HG03571 (cell line): ENCODE data around the gene IFT88.
"Not testable (repeated sequence)": the region's sequence is repeated elsewhere in the genome, so short reads cannot be mapped to it uniquely, and the experiment has no call there.

Experiments used
- ATAC-seq: cut with Tn5 transposase; IDR thresholded peaks from one replicate; pipeline ENCODE4 v1.9.1; 2021; ENCODE audit not compliant: unreplicated experiment

Gene IFT88

DNA sequence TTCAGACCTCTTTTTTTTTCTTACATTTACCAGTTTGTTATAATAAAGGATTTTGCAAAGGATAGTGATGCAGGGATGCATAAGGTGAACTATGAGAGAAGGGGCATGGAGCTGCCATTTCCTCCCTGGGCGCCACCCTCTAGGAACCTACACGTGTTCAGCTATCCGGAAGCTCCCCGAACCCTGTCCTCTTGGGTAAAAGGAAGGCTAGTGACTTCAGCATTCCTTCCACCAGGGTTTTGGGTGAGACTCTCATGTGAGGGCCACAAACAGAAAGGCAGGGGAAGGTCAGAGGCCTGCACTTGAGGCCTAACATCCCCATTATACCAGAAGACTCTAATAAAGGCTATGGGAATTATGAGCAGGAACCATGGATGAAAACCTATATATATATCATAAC lies 57.3 kb downstream of the IFT88 start:
- ATAC-seq, result no peak

DNA sequence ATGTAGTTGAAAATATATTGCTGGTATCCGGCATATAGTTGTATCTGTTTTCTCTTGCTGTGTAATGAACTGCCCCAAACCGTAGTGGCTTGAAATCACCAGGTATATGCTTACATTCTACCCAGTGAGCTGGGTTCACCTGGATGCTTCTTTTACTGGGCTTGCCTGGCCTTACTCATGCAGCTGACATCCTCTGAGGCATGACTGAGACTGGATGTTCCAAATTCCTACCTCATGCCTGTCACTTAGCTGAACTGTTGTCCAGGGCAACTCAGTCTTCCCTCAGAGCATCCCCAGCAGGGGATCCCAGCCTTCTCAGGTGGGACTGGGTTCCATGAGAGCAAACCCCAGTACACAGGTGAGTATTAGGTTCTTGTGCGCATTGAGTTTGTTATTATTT lies 66.8 kb downstream of the IFT88 start:
- ATAC-seq, result no peak

DNA sequence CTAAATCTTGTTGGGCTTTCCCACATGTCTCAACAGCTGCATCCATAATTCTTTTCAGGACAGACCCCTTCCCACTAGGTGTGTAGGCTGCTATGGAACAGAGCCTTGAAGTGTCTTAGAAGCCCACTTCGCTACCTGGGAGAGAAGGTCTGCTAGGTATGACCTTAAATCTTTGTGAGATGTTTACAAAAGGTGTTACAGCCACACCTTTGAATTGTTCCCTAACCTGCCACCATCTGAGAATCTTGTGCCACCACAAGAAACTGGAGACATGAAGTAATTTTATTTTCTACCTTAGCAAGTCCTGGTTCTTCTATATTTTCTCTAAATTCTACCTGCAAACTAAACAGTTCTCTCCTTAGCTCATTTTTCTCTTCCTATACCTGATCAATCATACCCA lies 69.1 kb downstream of the IFT88 start:
- ATAC-seq, result no peak

DNA sequence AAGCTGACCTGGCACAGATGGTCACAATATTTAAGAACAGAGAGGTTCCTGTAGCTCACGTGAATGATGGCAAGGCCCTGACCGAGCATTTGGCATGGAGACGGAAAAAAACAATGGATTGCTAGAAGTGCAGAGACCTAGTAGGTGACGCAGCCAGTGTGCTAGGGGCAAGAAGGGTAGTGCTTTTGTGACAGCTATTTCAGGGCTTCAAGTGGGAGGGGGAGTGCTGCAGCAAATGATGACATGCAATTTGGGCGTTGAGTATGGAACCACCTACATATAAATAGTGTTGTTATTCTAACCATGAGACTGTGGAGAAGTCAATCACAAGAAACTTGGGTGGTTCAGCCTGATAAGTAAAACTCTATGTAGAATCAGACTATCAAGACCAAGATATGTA lies 70.9 kb downstream of the IFT88 start:
- ATAC-seq, result no peak

DNA sequence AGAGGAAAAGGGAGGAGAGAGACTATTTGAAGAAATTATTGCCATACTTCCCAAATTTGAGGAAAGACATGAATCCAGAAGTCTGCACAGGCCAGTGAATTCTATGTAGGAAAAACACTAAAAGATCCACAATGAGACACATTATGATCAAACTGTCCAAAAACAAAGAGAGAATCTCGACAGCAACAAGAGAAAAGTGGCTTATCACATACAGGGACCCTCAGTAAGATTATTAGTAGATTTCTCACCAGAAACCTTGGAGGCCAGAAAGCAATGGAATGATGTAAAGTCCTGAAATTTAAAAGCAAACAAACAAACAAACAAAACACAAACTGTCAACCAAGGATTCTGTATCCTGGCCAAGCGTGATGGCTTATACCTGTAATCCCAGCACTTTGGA lies 80.8 kb downstream of the IFT88 start:
- no peak for ATAC-seq

DNA sequence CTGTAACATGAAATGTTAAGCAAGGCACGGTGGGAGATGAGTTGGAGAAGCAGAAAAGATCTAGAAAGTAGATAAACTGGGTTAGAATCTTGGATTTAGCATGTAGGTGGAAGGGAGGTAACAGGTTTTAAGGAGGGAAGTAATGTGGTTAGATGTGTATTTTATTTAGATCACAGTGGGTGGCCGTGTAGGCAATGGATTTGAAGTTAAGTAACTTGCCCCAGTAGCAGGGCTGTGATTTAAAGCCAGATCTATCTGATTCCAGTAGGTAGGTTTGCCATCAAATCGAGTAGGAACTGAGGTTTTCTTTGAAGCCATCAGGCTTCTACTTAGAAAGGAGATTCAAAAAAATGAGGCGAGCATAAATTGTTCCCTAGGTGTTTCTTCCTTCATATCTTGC lies 86.0 kb downstream of the IFT88 start:
- no peak for ATAC-seq

DNA sequence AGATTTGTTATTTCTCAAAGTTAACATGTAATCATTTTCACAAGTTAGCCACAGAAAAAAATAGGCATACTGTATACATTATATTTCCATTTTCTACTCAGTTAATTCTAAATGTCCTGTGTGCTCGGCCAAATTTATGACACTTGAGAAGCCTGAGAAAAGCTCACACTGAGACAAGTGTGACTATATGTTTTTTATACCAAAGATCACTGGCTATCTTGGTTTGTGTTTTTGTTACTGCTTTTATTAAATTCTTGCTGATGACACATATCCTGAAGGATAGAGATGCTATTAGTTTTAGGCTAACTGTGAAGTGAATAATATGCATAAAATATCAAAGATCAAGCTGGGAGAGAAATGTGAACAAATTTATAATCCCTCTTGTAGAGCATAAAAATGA lies 87.2 kb downstream of the IFT88 start:
- ATAC-seq, result no peak

DNA sequence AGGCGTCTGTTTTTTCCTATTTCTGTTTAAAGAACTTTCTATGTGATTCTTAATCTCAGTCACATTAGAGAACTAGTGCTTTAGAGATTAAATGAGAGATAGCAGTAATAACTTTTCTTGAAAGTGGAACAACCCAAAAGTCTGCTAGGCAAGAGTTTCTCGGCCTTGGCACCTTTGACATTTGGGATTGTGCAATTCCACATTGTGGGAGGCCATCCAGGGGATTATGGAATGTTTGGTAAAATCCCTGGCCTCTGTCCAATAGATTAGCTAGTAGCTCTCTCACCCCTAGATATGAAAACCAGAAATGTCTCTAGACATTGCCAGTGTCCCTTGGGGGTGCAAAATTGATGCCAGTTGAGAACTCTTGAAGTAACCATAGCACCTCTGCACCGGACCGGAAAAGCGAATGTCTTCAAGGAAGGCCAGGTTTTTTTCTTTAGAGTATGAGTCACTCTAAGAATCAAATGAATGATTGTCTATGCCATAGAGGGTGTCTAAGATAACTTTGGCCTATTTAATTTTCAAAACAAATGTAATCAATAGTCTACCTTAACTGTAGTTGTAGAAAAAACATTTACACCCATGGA lies 91.6 kb downstream of the IFT88 start:
- ATAC-seq, result no peak

DNA sequence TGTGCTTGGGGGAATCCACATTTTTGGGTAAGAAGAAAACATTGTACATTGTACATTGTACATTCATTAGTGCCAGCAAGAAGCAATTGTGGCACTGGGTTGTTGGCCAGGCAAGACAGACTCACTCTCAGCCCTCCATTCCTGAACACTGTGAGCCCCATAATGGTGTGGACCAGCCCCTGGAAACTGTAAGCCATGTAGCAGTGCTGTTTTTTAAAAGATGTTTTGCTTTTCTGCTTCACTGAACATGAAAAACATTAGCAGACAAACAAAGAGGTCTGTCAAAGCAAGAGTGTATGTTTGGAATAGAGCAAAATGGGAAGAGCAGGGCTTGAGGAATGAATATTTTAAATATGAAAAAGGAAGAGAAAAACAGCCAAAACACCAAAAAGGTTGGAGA lies 97.4 kb downstream of the IFT88 start:
- ATAC-seq, result no peak

DNA sequence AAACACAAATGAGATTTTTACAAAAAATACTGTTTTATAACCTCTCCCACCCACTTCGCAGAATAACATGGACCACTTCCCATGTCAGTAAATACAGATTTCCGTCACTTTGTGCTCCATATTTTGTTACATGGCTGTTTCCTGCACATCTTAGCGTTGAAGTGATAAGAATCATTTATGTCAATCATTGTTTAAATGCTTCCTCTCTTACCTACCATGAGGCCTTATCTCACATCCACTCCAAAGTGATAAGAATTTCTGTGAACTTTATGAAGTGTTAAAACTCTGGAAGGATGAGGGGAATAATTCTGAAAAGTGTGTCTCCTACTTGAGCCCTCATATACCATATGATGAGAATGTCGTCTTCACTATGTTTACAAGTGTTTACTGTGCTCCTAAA lies 100.0 kb downstream of the IFT88 start:
- no peak for ATAC-seq

DNA sequence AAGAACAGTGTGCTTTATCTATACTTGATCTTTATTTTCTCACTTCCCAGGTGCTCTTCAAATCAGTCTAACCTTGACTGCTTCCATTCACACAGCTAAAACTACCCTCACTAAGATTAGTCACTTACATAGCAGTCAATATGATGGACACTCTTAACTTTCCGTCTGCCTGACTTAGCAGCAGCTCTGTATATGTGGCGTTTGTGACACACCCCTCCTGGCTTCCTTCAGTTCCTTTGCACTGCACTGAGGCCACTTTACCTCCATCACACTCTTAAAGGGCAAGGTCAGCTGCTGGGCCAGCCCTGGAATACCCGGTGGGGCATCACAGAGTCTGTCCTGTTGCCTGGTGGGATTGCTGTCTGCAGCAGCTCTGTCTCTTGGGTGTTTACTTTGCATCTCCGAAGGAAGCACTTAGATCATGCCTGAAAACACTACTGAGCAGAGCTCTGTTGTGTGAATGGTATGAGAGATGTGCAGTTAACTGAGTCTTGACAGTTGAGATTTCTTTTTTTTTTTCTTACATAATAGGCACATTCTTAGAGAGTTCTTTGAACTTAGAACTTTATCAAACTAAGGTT lies 101.0 kb downstream of the IFT88 start:
- ATAC-seq, result no peak

DNA sequence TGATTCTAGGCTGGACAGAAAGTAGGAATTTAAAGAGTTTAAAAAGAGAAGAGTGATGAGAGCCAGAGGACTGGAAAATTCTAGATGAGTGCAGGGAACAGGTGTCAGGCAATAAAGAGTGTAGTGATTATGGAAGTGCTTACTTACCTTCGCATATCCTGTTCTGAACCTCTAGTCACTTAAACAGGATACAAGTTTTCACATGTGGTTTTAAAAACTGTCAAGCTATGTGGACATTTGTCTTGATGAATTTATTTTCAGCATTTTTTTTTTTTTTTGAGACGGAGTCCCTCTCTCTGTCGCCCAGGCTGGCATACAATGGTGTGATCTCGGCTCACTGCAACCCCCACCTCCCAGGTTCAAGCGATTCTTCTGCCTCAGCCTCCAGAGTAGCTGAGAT lies 102.2 kb downstream of the IFT88 start:
- ATAC-seq, result no peak

DNA sequence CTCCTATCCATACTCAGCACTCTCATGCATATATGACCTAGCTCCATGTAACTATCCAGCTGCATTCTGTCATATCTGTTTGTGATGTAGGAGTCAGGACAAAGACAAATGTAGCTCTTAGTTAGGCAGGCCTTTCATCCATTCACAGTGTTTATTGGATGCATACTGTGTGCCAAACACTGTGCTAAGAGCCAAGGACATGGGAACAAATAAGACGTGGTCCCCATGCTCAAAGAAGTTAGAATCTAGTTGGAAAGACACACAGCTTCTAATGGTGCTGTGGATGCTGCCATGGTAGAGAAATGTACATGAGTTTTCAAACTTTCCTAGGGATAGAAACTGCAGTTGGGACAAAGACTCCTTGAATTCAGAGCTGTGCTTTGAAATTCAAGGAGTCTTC lies 104.8 kb downstream of the IFT88 start:
- no peak for ATAC-seq

DNA sequence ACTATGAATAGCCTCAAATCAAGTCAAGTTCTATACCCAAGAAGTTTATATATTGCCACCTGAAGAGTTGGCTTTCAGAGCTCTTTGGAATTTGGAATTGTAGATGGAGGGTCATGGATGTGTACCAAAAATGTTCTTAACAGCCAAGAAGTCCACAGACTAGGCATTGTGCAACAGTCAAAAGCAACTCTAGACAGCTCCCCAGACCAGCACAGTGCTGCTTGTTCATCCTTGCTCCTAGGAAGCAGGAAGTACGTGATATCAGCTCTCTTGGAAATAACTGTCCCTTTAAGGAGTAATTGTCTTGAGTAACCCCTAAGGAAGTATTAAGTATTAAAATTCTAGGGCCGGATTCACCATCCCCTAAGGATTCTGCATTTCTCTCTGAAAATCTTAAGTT lies 105.8 kb downstream of the IFT88 start:
- no peak for ATAC-seq

DNA sequence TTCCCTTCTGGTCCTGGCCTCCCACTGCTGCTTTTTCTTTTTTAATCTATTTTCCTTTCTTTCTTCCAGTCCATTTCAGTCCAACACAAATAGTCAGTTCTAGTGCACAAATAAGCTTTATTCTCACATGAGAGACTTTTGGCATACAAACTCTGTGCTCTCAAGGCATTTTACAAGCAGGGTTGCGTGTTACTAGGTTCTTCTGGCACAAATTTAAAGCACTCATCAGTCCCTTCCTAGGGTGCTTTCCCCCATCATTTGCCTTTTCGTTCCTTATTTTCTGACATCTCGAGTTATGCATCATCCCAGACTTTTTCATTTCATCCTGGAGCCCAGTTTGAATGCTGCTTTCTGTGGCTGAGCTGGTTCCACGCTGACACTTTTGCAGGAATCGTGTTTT lies 106.8 kb downstream of the IFT88 start:
- no peak for ATAC-seq

DNA sequence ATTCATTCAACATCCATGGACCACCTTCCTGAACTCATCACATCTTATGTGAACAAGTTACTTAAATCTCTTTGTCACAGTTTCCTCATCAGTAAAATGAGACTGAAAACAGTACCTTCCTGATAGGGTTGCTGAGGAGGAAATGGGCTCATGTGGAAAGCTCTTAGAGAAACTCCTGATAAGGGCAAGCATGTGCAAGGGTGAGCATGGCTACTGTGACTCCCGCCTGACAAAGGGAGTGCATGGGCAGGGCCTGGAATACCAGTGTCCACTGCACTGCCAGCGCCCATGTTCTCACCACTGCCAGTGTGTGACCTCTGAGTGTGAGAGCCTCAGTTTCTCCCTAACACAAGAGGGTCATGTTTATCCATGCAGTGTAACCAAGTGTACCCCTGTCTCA lies 109.3 kb downstream of the IFT88 start:
- ATAC-seq, result no peak

DNA sequence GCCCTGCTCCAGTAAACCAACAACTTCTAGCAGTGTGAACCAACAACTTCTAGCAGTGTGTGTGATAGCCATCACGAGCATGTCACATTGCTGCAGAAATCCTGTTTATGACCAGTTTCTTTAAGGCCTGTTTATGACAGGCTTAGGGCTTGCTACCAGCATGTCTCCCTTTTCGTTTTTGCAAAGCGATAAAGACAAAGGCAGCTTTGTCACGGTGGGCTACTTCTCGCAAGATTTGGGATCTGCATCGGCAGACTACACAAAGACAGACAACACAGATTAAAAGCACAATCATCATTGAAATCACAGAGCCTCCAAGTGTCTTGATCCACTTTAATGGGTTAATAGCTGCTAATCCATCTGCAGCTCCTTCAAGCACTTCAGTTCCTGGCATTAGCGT lies 111.6 kb downstream of the IFT88 start:
- not testable (repeated sequence) for ATAC-seq

DNA sequence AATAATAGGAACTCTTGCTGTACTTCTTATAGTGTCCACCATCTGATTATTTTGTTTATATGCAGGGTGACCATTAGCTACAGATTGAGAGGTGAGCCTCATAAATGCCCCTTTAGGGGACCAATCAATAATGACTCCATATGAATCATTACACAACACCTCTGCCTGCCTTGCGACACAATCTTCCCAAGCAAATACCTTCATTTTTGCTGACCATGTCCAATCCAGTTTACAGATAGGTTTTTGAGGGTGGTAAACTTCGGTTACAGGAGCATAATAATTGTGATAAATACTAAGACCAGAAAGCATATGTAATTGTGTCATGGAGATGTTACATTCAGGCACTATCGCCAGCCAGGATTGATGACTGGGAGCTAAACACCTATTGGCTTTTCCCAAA lies 112.9 kb downstream of the IFT88 start:
- no peak for ATAC-seq

DNA sequence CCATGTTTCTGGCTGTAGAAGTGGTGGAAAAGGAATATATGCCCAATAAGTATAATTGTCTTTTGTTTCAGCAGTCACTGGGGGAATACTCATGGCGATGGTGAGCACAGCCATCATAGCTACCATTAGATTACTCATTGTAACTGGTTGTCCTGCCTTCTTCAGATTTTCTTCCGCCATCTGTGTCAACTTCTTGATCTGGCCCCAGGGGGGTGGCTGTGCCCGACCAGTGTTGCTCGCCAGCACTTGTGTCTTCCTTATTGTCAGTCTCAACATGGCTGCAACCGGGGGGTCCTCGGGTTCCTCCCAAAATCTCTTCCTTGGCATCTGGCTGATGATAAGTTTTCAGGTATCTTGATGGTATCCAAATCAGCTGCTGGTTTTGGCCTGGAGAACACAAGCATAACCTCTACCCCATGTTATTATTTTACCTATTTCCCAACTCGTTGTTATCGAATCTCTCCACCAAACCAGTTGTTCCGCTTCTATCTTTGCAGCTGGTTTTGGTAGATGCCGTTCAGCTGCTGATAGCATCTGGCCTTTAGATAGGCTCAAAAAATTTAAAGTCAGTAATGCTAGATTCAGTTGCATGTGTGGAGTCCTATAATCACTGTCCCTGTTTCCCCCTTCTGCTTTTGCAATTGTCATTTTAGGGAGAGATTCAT lies 113.6 kb downstream of the IFT88 start:
- no peak for ATAC-seq

DNA sequence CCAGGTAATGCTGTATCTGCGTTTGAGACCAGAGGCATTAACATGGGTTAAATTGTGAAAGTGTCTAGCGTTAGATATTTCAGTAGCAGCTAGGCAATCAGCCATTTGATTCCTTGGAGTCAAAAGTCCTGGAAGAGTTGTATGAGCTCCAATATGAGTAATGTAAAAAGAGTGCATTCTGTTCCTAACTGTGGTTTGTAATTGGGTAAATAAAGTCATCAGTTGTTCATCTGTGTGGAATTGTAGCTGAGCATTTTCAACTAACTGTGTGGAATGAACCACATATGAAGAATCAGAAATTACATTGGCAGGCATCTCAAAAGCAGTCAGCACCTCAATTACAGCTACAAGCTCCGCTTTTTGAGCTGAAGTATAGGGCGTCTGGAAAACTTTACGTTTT lies 114.5 kb downstream of the IFT88 start:
- not testable (repeated sequence) for ATAC-seq

DNA sequence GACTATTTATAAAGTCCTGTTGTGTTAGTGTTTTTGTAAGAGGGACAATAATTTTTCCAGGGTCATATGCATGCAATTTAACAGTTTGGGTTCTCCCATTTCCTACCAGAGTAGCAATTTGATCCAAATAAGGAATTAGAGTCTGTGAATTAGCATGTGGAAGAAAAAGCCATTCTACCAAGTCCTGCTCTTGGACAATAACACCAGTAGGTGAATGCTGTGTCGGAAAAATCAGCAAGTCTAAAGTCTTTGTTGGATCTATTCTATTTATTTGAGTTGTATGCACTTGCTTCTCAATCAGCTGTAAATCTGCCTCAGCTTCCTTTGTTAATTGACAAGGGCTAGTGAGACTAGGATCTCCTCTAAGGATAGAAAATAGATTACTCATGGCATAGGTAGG lies 115.1 kb downstream of the IFT88 start:
- ATAC-seq, result no peak

DNA sequence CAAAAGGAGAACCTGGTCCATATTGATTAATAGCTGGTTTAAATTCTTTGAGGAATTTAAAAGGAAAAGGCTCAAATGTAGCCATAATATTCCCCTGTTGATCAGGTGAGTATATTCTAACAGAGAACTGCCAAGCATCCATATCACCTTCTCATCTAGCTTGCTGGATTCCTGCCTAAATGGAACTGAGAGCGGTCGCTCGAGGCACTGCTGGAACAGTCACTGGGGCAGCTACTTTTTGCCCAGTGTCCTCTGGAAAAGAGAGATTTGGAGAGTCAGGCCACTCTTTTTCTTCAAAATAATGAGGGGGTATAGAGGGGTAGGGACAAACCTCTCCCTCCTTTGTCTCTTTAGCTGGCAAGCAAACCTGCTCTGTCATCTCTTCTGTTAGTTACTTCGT lies 117.1 kb downstream of the IFT88 start:
- no peak for ATAC-seq

DNA sequence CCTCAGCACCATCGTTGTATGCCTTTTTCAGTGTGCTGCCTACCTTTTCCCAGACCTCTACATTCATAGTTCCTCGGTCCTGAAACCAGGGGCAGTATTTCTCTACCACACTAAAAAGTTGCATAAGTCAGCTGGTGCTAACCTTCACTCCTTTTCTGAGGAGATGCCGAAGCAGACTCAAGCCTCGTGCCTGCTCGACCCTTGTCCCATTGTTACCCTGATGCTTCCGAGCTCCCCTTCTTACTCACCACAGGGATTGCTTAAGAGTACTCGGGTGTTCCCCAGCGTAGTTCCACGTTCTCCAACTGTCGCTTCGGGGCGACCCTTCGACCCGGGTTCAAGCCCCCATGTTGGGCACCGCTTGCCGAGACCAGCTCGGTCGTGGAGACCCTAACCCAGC lies 117.6 kb downstream of the IFT88 start:
- no peak for ATAC-seq
